GM19193 (cell line): ENCODE results near the gene SERPINA1.

Source experiments
- POLR2A ChIP-seq: IDR thresholded peaks from 4 replicates; pipeline ENCODE4 v1.6.1; 2011; ENCODE audit not compliant: insufficient read depth, insufficient read length; ENCODE audit errors: extremely low read depth

SERPINA1 gene

DNA sequence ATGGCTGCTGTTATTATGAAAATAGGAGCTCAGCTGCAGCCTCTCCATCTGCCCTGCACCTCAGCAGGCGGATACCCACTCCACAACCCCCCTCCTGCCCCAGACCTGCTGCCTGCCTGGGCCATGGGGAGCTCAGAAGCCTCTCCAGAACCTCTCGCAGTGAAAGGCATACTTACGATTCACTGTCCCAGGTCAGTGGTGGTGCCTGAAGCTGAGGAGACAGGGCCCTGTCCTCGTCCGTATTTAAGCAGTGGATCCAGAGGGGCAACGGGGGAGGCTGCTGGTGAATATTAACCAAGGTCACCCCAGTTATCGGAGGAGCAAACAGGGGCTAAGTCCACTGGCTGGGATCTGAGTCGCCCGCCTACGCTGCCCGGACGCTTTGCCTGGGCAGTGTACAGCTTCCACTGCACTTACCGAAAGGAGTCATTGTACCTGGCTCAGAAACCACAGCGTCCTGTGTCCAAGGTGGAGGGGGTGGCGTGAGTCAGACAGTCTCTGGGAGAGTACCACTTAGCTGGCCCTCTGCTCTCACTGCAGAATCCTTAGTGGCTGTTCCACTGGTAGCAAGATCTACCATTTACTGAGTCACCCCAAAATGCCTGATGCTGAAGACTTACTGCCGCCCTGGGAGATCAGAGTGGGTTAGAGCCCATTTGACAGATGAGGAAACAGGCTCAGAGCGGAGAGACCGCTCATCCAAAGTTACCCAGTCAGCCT is at the start of gene SERPINA1:
TSS of gene SERPINA1 (minus strand) at position 219 of the 720 bp plus-strand sequence. CDS start 5,365 bp downstream, outside the sequence.
- no peak for TF ChIP-seq POLR2A

DNA sequence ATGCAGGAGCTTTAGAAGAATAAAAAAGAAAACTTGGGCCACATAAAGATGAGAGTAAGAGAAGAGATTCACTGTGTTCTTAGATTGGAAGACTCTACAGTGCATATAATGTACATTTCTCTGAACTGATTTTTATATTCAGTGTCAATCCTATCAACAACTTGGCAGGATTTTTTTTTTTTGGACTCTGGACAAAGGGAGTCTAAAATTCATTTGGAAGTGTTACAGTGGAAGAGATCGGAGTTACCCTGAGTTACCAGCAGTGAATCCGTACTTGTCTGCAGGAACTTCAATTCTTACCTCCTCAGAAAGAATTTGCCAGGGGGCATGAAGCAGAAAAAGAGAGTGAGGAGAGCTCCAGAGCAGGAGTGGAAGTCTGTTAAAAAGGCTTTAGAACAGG is 40.2 kb upstream of the SERPINA1 start:
- TF ChIP-seq POLR2A: no peak

DNA sequence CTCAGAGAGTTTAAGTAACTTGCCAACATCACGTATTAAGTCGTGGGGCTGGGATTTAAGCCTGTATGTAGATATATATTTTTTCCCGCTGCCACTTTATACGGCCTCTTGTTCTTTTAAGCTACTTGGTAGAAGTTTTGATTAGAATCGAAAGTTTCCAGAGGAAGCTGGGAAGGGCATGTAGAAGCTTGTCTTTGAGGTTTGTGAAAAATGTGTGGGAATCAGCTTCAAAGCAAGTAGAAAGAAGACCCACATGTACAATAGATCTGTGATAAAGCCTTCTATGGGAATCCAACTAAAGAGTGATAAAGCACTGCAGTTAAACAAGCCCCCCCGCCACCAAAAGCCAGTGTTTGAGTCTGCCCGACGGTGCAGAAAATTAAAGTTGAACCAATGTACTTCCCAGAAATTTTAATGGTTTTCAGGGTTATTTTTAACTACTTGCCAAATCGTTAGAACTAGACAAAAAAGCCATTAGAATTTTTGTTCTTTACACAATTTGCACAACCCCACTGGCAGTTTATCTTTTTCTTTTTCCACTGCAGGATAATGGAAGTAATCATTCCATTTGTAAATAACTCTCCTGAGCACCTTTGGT is 38.7 kb upstream of the SERPINA1 start:
- no peak for TF ChIP-seq POLR2A

DNA sequence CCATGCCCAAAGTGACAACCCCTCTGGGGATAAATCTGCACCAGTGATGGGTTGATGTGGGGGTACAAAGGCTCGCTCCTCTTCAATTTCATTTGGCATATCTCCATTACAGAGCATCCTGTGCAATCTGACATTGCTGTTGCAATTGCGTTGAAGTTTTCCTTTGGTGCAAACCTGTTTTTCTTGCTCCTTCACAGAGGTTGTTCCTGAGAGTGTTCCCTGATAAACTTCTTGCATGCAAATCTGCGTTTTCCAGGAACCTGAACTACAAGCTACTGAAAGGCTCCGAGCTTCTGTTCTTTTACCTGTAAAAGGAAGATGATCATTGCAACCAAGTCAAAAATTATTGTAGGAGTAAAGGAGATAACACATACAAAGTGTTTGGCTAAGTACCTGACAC is 38.1 kb upstream of the SERPINA1 start:
- TF ChIP-seq POLR2A: no peak

- no peak for TF ChIP-seq POLR2A
Observed at GRCh38 chr14:94424371-94424770, 36.0 kb upstream of the SERPINA1 start.

DNA sequence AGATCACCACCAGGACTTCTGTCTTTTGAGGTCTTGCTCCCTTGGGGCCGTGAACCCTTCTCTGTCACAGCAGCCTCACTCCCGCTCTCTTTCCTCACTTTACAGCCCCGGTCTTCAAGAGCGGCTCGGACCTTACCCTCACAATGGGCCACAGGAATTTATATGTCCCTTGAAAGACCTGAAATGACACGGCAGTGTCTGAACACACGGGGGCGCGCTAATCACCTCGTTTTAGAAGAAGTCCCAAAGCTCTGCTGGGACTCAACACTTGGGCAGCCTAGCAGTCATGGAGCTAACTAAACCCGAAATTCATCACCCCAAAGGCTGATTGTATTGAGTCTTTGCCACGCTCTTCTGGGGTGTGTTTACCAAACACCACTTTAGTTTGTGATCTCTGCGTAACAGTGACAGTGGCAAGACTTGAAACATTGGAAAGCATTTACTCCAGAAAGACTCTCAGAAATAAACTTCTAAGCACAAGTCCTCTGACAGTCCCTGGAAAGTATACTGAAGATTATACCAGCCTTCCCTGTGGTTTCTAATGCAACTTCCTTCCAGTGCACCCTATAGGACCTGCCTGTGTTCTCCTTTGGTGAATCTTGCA is 35.2 kb upstream of the SERPINA1 start:
- TF ChIP-seq POLR2A: no peak

DNA sequence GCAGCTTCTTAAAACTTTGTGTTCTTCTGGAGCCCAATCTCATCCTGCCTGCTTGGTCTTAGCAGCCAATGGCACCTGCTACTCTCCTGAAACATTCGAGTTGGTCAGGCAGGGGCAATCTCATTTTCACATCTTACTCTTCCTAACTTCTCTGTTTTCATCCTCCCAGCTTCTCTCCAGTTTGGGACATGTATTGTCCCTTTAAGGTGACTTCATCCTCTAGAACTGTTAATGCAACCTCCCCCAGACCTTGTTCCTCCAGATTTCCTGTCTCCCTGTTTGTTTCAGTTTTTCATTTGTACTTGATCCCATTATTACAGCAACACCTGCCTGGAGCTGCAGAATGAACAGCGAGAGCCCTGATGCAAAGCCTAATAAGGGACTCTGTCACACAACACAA is 32.9 kb upstream of the SERPINA1 start:
- no peak for TF ChIP-seq POLR2A

GRCh38 chr14:94412671-94413638 is 24.6 kb upstream of the SERPINA1 start:
- no peak for TF ChIP-seq POLR2A

DNA sequence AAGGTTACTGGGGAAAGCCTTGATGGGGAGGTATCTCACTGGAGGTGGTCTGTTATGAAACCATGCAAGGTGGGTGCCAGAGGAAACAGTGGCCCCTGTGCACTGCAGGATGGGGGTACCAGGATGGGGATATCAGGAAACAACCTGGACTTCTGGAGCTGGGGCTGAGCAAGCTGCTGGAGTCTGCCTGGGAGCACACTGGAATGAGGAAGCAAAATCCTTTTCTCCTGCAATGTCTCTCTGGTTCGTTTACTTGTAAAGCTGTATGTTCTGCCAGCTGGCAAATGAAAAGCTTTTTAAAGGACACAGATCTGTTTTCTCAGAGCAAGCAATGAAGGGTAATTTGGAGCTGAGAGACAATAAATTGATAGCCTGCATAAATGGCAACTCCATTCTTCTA is 23.2 kb upstream of the SERPINA1 start:
- no peak for TF ChIP-seq POLR2A

DNA sequence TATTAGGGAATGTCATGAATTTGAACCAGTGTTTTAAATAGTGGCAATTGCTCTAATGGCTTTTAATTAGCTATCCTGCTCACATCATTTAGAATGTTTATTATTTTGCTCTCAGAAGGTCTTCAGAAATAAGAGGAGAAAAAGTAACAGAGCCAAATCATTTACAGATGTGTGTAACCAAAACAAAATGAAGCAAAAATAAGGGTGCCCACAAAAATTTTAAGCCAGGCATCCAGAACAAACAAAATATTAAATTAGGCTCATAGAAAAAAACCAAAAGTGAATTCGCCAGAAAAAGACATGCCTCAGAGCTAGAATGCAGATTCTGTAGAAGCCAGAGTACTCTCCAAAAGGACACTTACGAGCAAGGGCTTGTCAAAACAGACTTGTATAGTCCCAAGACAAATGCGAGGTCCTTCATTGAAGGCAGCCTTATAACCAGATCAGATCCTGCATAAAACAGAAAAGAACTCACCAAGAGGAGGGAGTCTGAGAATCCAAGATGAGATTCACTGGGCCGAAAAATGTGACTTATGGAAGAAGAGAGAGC is 20.2 kb upstream of the SERPINA1 start:
- TF ChIP-seq POLR2A: no peak

DNA sequence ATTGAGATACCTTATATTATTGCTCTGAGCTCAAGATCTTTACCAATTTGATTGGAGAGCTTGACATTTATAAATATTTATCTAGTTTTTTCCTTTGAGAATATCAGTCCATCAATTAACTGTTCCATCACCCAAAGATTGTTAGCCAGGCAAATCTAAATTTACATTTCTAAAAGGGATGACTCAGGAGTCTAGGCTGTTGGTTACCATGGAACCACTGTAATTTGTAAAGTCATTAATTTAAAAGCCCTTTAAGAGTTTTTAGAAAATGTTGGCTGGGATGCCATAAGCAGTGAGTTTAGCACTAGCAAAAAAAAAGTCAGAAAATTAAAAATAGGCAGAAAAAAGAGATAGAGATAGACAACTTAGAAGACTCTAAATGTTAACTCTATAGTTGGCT is 19.5 kb upstream of the SERPINA1 start:
- TF ChIP-seq POLR2A: no peak

- no peak for TF ChIP-seq POLR2A
Observed at GRCh38 chr14:94406910-94407309, 18.5 kb upstream of the SERPINA1 start.

GRCh38 chr14:94405486-94405885 is 17.1 kb upstream of the SERPINA1 start:
- no peak for TF ChIP-seq POLR2A

DNA sequence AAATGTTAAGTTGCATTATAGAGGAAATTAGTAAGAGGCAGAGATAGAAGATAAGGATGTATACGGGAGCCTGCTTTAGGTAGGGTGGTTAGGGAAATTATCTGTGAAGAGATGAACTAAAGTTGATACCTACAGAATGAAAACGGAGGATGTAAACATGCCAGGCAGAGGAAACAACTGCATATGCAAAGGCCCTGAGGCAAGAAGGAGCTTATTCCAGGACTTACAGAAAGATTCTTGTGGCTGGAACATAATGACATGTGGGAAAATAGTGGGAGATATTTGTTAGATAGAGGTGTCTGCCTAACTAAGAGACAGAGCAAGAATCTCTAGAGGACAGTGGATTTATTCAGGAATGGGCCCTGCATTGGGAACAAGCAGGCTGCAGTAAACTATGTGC is 16.2 kb upstream of the SERPINA1 start:
- TF ChIP-seq POLR2A: no peak

DNA sequence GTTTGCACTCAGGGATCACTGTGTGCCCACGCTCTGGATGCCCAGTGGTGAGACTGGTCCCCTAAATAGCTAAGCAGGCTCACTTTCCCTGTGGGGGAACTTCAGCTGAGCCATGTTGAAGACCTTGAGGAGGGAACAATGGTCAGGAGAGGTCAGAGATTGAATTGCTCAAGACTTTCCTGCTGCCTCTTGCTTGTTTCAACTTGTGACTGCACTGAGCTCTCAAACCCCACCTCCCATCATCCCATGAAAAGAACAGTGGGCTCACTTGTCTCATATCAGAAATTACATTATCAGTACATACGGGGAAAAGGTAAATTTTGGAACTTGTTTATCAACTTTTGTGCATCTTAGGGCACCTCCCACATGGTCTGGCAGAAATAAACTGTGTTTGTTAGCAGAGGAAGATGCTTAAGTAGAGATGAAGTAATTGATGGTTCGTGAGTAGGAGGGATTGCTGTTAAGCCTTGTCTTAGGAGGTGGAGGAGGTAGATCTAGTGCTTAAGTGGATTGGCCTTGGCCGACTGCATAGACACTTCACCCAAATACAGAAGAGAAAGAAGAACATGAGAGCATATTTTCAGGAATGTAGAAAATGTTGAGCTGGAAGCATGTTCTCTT is 15.0 kb upstream of the SERPINA1 start:
- TF ChIP-seq POLR2A: no peak

DNA sequence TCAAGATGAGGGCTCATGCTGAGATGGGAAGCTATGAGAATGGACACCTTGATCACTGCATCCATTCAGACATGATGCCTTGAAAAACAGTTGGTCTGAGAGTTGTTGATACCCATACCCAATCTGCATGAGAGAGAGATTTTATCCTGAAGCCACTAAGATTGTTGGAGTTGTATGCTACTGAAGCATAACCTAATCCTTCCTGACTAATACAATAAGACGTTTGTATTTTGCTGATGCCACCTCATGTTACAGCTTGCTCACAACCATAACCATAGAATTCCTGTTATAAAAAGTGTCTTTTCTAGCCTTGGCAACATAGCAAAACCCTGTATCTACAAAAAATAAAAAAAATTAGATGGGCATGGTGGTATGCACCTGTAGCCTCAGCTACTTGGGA is 12.7 kb upstream of the SERPINA1 start:
- TF ChIP-seq POLR2A: no peak
